ENCODE results near the gene RAB3B.

The RAB3B gene

GRCh38 chr1:51982161-51982560 is 8.3 kb downstream of the RAB3B start:
- TF ChIP-seq TAF1 (IDR thresholded peaks at IDR 0.05; ENCODE audit: borderline replicate concordance, insufficient read depth, low read length), result no peak
- TF ChIP-seq POLR2AphosphoS5 (IDR thresholded peaks at IDR 0.05; ENCODE audit: low read depth, low read length), result no peak
- TF ChIP-seq REST (IDR thresholded peaks at IDR 0.05; ENCODE audit: insufficient read depth in 1 of 2, low read depth in 2 of 2, low read length in 2 of 2), result no peak
- TF ChIP-seq FOXP2 (optimal IDR thresholded peaks at IDR 0.05; ENCODE audit: borderline replicate concordance, extremely low read depth, extremely low read length, insufficient read depth), result no peak
- TF ChIP-seq SIN3A (IDR thresholded peaks at IDR 0.05; ENCODE audit: borderline replicate concordance, insufficient read depth, low read length), result no peak

GRCh38 chr1:51981555-51981954 is 8.9 kb downstream of the RAB3B start:
- no peak for TF ChIP-seq POLR2AphosphoS5 (IDR thresholded peaks at IDR 0.05; ENCODE audit: low read depth, low read length)
- TF ChIP-seq FOXP2 (optimal IDR thresholded peaks at IDR 0.05; ENCODE audit: borderline replicate concordance, extremely low read depth, extremely low read length, insufficient read depth), result no peak
- TF ChIP-seq SIN3A (IDR thresholded peaks at IDR 0.05; ENCODE audit: borderline replicate concordance, insufficient read depth, low read length), result no peak
- no peak for TF ChIP-seq REST (IDR thresholded peaks at IDR 0.05; ENCODE audit: insufficient read depth in 1 of 2, low read depth in 2 of 2, low read length in 2 of 2)
- TF ChIP-seq TAF1 (IDR thresholded peaks at IDR 0.05; ENCODE audit: borderline replicate concordance, insufficient read depth, low read length), result no peak

GRCh38 chr1:51978099-51978498 is 12.4 kb downstream of the RAB3B start:
- TF ChIP-seq TAF1 (IDR thresholded peaks at IDR 0.05; ENCODE audit: borderline replicate concordance, insufficient read depth, low read length), result no peak
- no peak for TF ChIP-seq REST (IDR thresholded peaks at IDR 0.05; ENCODE audit: insufficient read depth in 1 of 2, low read depth in 2 of 2, low read length in 2 of 2)
- TF ChIP-seq FOXP2 (optimal IDR thresholded peaks at IDR 0.05; ENCODE audit: borderline replicate concordance, extremely low read depth, extremely low read length, insufficient read depth), result no peak
- TF ChIP-seq SIN3A (IDR thresholded peaks at IDR 0.05; ENCODE audit: borderline replicate concordance, insufficient read depth, low read length), result no peak
- TF ChIP-seq POLR2AphosphoS5 (IDR thresholded peaks at IDR 0.05; ENCODE audit: low read depth, low read length), result no peak

DNA sequence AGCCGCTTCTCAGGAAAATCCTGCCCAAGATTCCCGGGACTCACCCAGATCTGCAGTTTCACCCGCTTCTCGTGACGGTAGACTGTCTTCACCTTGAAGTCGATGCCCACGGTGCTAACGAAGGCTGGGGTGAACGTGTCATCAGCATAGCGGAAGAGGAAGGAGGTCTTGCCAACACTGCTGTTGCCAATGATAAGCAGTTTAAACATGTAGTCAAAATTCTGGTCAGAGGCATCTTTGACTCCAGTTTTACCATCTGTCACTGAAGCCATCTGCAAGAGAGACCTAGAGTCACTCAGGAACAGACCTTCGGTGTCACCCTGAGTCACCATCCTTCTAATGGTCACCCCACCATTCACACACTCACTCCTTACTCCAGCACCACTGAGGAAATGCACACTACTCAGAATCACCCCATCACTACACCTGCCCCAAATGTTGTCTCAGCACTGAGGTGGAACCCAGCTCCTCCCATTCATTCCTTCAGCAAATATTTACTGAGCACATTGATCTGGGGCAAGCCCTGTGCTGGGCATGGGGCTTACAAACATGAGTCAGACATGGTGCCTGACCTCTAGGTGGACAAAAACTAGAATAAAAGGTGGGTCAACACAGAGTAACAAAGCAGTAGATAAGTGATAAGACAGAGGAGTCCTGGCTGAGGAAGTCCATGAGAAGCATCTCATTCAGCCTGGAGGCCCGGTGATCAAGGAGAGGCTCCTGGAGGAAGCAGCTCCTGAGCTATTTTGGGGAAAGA is 13.5 kb downstream of the RAB3B start:
- TF ChIP-seq SIN3A (IDR thresholded peaks at IDR 0.05; ENCODE audit: borderline replicate concordance, insufficient read depth, low read length) (no peak), REST (IDR thresholded peaks at IDR 0.05; ENCODE audit: insufficient read depth in 1 of 2, low read depth in 2 of 2, low read length in 2 of 2) (no peak), POLR2AphosphoS5 (IDR thresholded peaks at IDR 0.05; ENCODE audit: low read depth, low read length) (no peak), FOXP2 (optimal IDR thresholded peaks at IDR 0.05; ENCODE audit: borderline replicate concordance, extremely low read depth, extremely low read length, insufficient read depth) (no peak), TAF1 (IDR thresholded peaks at IDR 0.05; ENCODE audit: borderline replicate concordance, insufficient read depth, low read length) (no peak)

All from PFSK-1 (cell line).